Head of caudate nucleus (tissue), 42 donors: ENCODE data around the gene RABL6.
"Not testable (repeated sequence)": the region's sequence is repeated elsewhere in the genome, so short reads cannot be mapped to it uniquely, and the experiment has no call there.

Experiments used
- DNase-seq, 42 donors: peaks; one replicate each; pipeline versions ENCODE4 v3.0.0 to v3.0.0-alpha.2; 2020 to 2021; ENCODE audit warnings: mixed read lengths in 7 of 42
- intact Hi-C: fragments of 100-400 bp; cut with DNase I; formaldehyde crosslinking; loops from one replicate; pipeline ENCODE4 v1.15.0; 2022

RABL6 gene

DNA sequence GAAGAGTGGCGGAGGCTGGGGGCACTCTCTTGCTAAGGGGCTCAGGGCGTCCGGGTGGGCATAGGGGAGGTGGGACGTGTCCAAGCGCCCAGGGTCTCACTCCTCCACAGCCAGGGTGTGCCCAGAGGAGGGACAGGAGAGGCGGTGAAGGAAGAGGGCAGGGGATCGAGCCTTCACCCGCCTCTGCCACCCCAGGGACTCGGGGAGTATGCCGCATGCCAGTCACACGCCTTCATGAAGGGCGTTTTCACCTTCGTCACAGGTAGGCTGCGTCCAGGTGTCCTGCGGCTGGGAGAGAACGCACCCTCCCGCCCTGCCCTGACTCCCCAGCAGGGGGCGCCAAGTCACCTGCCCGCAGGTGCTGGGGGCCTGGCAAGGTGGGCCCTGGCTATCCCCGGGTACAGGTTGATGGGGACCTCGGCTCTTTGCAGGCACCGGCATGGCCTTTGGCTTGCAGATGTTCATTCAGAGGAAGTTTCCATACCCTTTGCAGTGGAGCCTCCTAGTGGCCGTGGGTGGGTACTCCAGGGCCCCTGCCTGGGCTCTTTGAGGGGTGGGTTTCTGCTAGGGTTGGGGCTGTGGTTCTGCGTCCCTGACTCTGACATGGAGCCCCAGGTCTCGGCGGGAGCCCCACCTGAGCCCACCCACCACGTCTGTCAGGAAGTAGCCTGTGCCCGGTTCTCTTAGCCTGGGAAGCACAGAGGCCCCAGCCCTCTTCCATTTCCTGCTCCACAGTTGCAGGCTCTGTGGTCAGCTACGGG, 16.1 kb upstream of the RABL6 start:
- peak in 33 of 42 donors; percentile 24 to 74 (median 45) for DNase-seq
- intact Hi-C loops = loop anchor here (5.0 kb wide), 1 partner anchor 161 kb away; the partner anchor contains the start of gene LCN12

DNA sequence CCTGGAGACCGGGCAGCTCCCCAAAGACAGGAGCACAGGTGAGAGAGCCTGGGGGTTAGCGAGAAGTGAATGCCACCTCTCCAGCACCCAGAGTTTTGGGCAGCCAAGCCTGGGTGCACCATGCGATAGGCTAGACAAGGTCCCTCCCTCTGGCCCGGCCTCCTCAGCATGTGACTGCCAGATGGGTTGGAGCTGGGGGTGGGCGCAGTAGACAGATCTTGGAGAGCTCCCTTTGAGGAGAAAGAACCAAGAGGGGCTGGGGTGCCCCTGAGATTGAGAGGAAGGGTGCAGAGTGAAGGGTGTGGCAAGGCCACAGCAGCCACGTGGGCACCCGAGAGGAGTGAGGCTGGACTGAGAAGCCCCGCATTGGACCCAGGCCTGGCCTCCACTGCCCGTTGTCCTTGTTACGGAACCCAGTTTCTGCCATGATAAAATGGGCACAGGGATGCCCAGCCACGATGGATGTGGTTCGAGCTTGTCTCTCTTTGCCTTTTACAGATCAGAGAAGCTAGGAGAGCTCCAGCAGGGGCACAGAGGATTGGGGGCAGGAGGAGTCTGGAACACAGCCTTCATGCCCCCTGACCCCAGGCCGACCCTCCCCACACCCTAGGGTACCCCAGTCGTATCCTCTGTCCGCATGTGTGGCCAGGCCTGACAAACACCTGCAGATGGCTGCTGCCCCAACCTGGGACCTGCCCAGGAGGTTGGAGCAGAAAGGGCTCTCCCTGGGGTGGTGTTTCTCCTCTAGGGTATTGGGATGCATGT, 15.2 kb upstream of the RABL6 start:
- peak in 1 of 42 donors; percentile 20 for DNase-seq
- intact Hi-C loops = loop anchor here (5.0 kb wide), 1 partner anchor 160 kb away; the partner anchor contains the start of gene LCN12

DNA sequence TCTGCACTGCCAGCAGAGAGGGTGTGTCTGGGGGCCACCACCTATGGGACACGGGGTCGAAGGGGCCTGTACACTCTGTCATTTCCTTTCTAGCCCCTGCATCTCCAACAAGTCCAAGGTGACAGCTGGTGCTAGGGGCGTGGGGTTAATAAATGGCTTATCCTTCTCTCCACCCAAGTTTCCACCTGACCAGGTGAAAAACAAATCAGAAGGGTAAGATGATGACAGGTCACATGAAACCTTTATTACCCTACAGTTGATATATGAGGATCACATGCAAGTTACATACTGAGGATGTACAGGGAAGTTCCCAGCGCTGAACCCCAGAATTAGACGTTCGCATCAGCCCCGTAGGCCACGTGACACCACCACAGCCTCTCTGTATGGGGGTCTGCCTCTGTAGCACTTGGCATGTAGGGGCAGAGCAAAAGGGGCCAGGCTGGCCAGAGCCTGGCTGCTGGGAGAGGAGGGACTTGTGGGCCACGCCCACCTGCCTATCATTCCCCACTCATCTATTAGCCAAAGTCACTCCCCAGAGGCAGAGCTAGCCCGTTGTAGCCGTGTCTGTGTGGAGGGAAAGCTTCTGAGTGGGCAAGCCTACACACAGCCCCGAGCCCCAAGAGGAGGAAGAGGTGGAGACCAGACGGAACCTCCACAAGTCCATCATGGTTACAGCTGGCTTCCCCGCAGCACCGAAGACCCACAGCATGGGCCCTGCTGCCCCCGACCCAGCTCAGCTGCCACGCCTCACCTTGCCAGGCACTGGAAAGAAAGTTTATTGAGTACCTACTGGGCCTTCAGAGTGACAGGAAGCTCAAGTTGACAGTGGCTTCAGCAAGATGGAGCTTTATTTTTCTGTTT, 14.4 kb upstream of the RABL6 start:
- no peak for DNase-seq
- intact Hi-C loops = loop anchor here (5.0 kb wide), 1 partner anchor 159 kb away; the partner anchor contains the start of gene LCN12

DNA sequence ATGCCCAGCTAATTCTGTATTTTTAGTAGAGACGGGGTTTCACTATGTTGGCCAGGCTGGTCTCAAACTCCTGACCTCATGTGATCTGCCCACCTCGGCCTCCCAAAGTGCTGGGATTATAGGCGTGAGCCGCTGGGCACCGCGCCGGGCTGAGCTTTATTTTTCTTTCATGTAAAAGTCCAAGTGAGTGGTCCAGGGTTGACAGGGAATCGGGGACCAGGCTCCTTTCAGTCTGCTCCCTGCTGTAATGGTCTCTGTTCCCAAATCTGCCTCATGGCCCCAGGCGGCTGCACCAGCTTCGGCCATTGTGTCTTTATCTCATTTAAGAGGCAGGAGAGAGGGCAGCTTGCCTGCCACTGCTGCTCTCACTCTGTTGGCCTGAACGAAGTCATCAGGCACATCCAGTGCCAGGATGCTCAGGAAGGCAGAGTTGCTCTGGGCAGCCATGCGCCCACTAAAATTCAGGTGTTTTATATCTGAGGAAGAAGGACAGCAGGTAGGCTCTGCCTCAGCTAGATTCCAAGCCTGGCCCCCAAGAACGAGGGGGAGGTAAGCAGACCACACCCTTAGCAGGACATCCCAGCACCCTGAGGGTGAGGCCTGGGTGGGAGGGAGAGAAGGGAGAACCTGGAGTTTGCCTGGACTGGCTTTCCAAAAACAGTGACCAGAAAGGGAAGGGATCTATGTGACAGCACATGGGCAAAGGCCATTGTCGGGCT, 13.3 kb upstream of the RABL6 start:
- intact Hi-C loops = loop anchor here (5.0 kb wide), 1 partner anchor 158 kb away; the partner anchor contains the start of gene LCN12
- no peak for DNase-seq

DNA sequence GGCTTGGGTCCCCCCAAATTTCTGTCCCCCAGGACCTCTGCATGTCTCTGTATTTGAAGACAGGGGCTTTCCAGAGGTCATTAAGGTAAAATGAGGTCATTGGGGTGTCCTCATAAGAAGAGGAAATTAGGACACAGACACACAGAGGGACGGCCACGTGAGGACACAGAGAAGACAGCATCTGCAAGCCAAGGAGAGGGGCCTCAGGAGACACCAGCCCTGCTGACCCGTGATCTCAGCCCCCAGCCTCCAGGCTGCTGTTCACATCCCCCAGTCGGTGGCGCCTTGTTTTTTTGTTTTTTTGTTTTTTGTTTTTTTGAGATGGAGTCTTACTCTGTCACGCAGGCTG, 12.8 kb upstream of the RABL6 start:
- no peak for DNase-seq
- intact Hi-C loops = loop anchor here (5.0 kb wide), 1 partner anchor 157 kb away; the partner anchor contains the start of gene LCN12

DNA sequence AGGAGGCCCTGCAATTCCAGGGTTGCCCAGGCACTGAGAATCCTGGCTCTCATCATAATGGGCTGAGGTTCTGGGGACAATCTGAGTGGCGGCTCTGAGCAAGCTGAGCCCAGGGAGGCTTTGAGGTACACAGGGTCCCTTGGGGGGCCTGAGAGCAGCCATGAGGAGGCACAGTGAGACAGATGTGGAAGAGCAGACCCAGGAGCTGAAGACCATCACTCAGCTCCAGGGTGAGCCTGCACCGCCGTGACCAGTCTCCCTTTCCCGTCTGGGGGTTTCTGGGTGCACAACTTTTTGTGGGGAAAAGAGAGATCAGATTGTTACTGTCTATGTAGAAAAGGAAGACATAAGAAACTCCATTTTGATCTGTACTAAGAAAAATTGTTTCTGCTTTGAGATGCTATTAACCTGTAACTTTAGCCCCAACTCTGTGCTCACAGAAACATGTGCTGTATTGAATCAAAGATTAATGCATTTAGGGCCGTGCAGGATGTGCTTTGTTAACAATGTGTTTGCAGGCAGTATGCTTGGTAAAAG, 11.4 kb upstream of the RABL6 start, which contains the start of gene CCDC183:
CCDC183 (plus strand) TSS at position 101 of the 537 bp plus-strand sequence; CDS start at position 161, 60 bp downstream.
- intact Hi-C loops = no loop called here
- no peak for DNase-seq

DNA sequence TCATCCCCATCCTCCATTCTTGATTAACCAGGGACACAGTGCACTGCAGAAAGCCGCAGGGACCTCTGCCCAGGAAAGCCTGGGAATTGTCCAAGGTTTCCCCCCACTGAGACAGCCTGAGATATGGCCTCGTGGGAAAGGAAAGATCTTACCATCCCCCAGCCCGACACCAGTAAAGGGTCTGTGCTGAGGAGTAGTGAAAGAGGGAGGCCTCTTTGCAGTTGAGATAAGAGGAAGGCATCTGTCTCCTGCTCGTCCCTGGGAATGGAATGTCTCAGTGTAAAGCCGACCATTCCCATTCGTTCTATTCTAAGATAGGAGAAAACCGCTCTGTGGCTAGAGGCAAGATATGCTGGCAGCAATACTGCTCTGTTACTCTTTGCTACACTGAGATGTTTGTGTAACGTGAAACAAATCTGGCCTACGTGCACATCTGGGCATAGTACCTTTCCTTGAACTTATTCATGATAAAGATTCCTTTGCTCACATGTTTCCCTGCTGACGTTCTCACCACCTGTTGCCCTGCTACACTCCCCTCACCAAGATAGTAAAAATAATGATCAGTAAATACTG, 10.9 kb upstream of the RABL6 start:
- DNase-seq, intact Hi-C loops: not testable (repeated sequence)

DNA sequence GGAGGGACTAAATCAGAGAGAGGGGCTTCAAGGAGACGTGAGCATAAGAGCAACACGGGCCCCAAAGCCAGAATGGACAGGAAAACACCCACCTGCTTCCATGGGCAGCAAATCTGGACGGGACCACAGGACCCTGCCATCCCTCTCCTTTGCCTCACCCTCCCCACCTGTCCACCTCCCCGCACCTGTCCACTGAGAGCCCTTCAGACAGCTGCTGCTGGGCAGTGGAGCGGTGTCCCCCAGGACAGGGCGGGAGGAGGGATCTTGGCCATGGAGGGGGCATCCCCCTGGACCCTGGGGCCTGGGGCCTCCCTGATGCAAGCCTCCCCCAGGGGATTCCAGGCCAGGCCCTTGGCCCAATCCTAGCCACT, 9.1 kb upstream of the RABL6 start:
- intact Hi-C loops = no loop called here
- no peak for DNase-seq

DNA sequence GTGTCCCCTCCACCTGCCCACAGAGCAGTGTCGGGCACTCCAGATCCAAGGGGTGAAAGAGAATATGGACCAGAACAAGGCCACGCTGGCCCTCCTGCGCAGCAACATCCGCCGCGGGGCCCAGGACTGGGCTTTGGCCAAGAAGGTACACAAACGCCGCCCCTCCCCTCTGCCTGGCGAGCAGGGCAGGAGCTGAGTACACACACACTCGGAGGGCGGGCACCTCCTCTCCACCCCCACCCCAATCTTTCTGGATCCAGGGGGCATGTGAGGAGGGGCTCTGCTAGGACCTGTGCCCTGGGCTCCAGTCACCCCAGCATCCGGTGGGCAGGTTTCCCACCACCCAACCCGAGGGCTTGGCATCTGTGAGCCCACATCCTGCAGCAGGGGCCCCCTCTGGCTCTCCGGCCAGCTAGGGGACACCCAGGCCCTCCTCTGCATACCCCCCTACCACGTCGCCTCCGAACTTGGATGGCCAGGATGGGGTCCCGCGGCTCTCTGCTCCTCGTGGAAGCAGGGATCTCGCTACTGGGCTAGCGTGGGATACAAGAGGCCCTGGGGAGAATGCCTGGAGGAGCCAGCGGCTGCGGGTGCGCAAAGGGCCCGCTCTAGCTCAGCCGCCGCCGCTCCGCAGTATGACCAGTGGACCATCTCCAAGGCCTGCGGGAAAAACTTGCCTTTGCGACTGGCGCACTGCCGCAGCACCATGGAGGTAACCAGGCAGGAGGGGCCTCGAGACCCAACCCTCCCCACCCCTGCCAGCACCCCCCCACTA, 8.5 kb upstream of the RABL6 start:
- intact Hi-C loops = no loop called here
- DNase-seq = peak in 1 of 42 donors; percentile 16

DNA sequence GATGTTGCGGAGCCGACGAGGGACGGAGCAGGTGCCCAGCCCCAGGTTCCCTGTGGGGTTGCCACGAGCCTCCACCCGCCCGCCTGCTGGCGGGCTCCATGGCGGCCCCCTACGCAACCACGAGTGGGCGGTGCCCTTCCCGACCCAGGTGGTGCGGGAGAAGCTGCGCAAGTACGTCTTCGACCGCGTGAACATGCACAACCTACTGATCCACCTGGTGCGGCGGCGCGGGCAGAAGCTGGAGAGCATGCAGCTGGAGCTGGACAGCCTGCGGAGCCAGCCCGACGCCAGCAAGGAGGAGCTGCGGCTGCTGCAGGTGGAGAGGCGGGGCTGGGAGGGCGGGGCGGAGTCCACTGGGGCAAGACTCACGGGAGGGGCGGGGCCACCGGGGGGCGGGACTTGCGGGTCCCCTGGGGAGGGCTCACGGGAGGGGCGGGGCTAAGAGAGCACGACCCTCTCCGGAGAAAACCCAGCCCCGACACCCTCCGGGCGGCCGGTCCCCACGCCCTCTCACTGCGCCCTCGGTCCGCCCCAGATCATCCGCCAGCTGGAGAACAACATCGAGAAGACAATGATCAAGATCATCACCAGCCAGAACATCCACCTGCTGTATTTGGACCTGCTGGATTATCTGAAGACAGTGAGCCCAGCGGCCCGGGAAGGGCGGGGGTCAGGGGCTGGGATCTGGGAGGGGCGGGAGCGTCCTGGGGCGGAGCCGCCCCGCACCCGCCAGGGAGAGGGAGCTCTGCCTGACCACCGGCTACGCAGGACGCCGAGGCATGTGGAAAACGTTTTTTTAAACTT, 7.7 kb upstream of the RABL6 start:
- DNase-seq = peak; percentile 59 to 96 (median 83)
- intact Hi-C loops = no loop called here

DNA sequence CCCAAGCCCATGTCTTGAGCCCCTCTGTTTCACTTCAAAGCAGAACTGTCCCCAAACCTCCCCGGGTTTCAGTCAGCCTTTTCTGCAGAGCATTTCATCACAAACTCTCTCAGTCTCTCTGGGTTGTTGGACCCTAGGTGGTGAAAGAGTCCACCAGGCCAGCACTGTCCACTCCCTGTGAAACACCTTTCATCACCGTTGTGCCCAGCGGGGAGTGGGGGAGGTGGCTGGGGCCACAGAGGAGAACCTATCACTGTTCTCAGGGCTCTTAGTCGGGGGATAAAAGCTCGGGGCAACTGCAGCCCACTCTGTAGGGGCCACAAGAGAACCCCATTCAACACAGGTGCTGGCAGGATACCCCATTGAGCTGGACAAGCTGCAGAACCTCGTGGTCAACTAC, 5.4 kb upstream of the RABL6 start:
- no peak for DNase-seq
- intact Hi-C loops = no loop called here

DNA sequence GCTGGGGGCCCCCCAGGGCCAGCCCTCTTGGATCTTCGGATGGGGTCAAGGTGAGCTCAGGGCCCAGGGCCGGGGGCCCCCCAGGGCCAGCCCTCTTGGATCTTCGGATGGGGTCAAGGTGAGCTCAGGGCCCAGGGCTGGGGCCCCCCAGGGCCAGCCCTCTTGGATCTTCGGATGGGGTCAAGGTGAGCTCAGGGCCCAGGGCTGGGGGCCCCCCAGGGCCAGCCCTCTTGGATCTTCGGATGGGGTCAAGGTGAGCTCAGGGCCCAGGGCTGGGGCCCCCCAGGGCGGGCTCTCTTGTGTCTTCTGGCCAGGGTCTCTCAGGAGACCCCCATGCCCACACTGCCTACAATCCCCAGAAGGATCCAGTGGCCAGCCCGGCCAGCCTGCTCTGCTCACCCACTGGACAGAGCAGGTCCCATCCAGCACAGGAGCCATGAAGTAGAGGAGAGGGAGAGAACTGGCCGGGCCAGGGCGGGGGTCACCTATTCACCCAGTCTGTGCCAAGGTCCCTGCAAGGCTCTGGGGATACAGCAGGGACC, 4.7 kb upstream of the RABL6 start:
- DNase-seq, intact Hi-C loops: not testable (repeated sequence)

DNA sequence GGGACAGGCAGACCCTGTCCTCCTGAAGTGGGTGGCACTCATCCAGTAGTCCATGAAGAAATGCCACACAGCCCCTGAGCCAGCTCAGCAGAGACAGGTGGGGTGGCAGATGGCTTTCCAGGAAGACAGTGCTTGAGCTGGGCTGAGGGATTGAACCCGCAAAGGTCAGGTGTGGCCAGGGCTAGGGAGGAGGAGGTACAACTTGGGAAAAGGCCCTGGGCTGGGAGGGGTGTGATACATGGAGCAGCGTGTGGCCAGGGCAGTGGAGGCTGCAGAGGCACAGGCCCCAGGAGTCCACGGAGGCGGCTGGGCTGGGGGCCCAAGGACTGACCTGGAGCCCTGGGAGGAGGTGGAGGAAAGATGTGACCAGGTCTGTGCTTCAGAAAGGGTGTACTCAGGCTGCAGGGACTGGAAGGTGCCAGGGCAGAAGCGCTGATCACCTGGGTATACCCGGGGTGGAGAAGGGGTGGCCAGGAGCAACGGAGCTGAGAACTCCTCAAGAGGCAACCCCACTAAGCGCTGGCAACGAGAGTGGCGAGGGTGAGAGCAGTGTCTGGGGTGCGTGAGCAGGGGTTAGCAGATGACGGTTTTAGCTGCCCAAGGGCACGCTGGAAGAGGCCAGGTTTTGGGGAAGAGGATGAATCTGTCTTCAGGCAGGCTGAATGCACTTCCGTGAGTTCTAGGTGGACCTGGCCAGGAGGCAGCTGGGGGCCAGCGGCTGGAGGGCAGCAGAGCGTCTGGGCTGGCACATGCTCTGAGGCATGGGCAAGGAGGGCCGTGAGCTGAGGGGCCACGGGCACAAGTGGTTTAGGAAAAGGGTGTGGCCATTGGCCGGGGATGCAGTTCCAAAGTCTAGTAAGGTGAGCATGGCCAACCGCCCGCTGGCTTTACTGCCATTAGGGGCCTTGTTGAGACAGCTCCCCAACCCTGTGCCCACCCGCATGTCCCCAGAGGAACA, 3.9 kb upstream of the RABL6 start:
- intact Hi-C loops = no loop called here
- no peak for DNase-seq

DNA sequence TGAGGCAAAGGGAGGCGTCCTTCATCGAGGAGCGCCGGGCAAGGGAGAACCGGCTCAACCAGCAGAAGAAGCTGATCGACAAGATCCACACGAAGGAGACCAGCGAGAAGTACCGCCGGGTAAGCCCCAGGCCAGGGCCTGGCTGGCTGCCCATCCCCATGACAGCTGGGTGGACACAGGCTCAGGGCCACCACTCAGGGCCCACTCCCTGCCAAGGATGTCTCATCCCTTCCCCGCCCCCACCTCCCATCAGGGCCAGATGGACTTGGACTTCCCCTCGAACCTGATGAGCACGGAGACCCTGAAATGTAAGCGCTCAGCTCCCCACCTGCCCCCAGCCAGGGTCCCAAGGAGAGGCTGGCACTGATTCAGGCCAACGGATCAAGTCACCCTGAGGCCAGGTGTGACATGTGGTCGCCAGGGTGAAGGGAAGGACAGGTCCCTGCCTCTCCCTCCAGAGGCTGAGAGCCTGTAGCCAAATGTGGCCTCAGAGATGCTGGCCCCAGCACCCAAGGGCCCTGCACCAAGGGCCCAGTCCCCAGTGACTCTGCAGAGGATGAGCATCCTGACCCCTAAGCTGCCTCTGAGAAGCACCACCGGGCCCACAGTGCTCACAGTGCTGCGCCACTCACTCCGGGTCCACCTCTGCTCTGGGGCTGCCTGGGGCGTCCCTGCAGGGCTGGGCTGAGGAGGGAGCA, 3.1 kb upstream of the RABL6 start:
- intact Hi-C loops = loop anchor here (5.0 kb wide), 1 partner anchor 43 kb away; the partner anchor contains the start of gene PHPT1

More for the DNA sequence above, 3.1 kb upstream of the RABL6 start:
- no peak for DNase-seq
